Ishikawa (cell line): ENCODE data around the gene RNF169.

Source experiments
- CEBPB ChIP-seq: IDR thresholded peaks from 2 replicates; pipeline ENCODE4 v1.6.1; 2012
- CREB1 ChIP-seq: IDR thresholded peaks from 2 replicates; pipeline ENCODE4 v1.6.1; 2012; ENCODE audit warnings: low read depth
- EGR1 ChIP-seq: IDR thresholded peaks from 2 replicates; pipeline ENCODE4 v1.6.1; 2012
- EP300 ChIP-seq: IDR thresholded peaks from 2 replicates; pipeline ENCODE4 v1.6.1; 2012; ENCODE audit warnings: borderline replicate concordance
- FOXM1 ChIP-seq: IDR thresholded peaks from 2 replicates; pipeline ENCODE4 v1.6.1; 2012; ENCODE audit warnings: low read depth, borderline replicate concordance
- MAX ChIP-seq: IDR thresholded peaks from 2 replicates; pipeline ENCODE4 v1.6.1; 2012
- NFIC ChIP-seq: IDR thresholded peaks from 2 replicates; pipeline ENCODE4 v1.6.1; 2012
- RAD21 ChIP-seq: IDR thresholded peaks from 2 replicates; pipeline ENCODE4 v1.6.1; 2012; ENCODE audit warnings: low read depth
- REST ChIP-seq: IDR thresholded peaks from 2 replicates; pipeline ENCODE4 v1.6.1; 2012; ENCODE audit warnings: low read depth, mild to moderate bottlenecking
- TAF1 ChIP-seq: IDR thresholded peaks from 2 replicates; pipeline ENCODE4 v1.6.1; 2012; ENCODE audit warnings: low read depth, mild to moderate bottlenecking
- TCF12 ChIP-seq: IDR thresholded peaks from 2 replicates; pipeline ENCODE4 v1.6.1; 2012; ENCODE audit warnings: low read depth
- TEAD4 ChIP-seq: IDR thresholded peaks from 2 replicates; pipeline ENCODE4 v1.6.1; 2012
- USF1 ChIP-seq: IDR thresholded peaks from 2 replicates; pipeline ENCODE4 v1.6.1; 2012
- YY1 ChIP-seq: IDR thresholded peaks from 2 replicates; pipeline ENCODE4 v1.6.1; 2012; ENCODE audit warnings: low read depth
- ZBTB7A ChIP-seq: IDR thresholded peaks from 2 replicates; pipeline ENCODE4 v1.6.1; 2012; ENCODE audit warnings: low read depth

RNF169 gene

GRCh38 chr11:74714904-74715303 is 33.7 kb upstream of the RNF169 start:
- TF ChIP-seq FOXM1 = no peak
- TF ChIP-seq TCF12 = no peak
- no peak for TF ChIP-seq CEBPB
- no peak for TF ChIP-seq ZBTB7A
- no peak for TF ChIP-seq MAX
- TF ChIP-seq EP300 = no peak
- no peak for TF ChIP-seq EGR1
- no peak for TF ChIP-seq REST
- no peak for TF ChIP-seq TAF1
- TF ChIP-seq RAD21 = no peak
- TF ChIP-seq USF1 = no peak
- no peak for TF ChIP-seq TEAD4
- TF ChIP-seq YY1 = no peak

- no peak for TF ChIP-seq EGR1
- no peak for TF ChIP-seq YY1
- no peak for TF ChIP-seq USF1
- TF ChIP-seq EP300 = no peak
- TF ChIP-seq MAX = no peak
- TF ChIP-seq TCF12 = no peak
- no peak for TF ChIP-seq ZBTB7A
- no peak for TF ChIP-seq TAF1
- no peak for TF ChIP-seq FOXM1
These were observed 31.3 kb upstream of the RNF169 start for GRCh38 chr11:74717221-74717969.

GRCh38 chr11:74719011-74719410 is 29.6 kb upstream of the RNF169 start:
- TF ChIP-seq TCF12 = no peak
- no peak for TF ChIP-seq CEBPB
- no peak for TF ChIP-seq EGR1
- no peak for TF ChIP-seq REST
- no peak for TF ChIP-seq EP300
- no peak for TF ChIP-seq TEAD4
- no peak for TF ChIP-seq FOXM1
- TF ChIP-seq USF1 = no peak
- TF ChIP-seq RAD21 = no peak
- no peak for TF ChIP-seq ZBTB7A
- TF ChIP-seq TAF1 = no peak
- no peak for TF ChIP-seq YY1
- no peak for TF ChIP-seq CREB1

GRCh38 chr11:74720596-74721478 is 27.8 kb upstream of the RNF169 start:
- TF ChIP-seq EP300 (no peak), TEAD4 (no peak), CEBPB (no peak), NFIC (no peak), YY1 (no peak), REST (no peak), EGR1 (no peak)
